Activated T-cell treated with anti-CD3 and anti-CD28 coated beads, Interleukin-2, amount 50 U/mL, for 48 hours (primary cell): ENCODE results near the gene CD300LD.
"Not testable (repeated sequence)": the region's sequence is repeated elsewhere in the genome, so short reads cannot be mapped to it uniquely, and the experiment has no call there.

ENCODE experiments used
- DNase-seq, 2 experiments: peaks; one replicate each; pipeline ENCODE4 v3.0.0-alpha.2; 2020

CD300LD gene

GRCh38 chr17:74569020-74570003 lies 22.8 kb downstream of the CD300LD start:
- peak; percentile 54 for DNase-seq

- no peak for DNase-seq
These were observed 23.8 kb downstream of the CD300LD start for GRCh38 chr17:74568106-74568873.

GRCh38 chr17:74567397-74567796 lies 24.7 kb downstream of the CD300LD start, which contains the start of gene CD300H:
CD300H (minus strand) TSS chr17:74567509.
- DNase-seq: no peak

- DNase-seq: peak; percentile 54 to 58
These were observed 25.8 kb downstream of the CD300LD start for GRCh38 chr17:74566132-74566753.

GRCh38 chr17:74565126-74565525 lies 27.0 kb downstream of the CD300LD start:
- no peak for DNase-seq

GRCh38 chr17:74563358-74563757 lies 28.7 kb downstream of the CD300LD start:
- DNase-seq: no peak

GRCh38 chr17:74561586-74561985 lies 30.5 kb downstream of the CD300LD start:
- no peak for DNase-seq

GRCh38 chr17:74558882-74559519 lies 33.1 kb downstream of the CD300LD start:
- no peak for DNase-seq

GRCh38 chr17:74558402-74558801 lies 33.7 kb downstream of the CD300LD start:
- not testable (repeated sequence) for DNase-seq

- no peak for DNase-seq
These were observed 36.6 kb downstream of the CD300LD start for GRCh38 chr17:74555427-74555940.

GRCh38 chr17:74554909-74555308 lies 37.2 kb downstream of the CD300LD start:
- no peak for DNase-seq

GRCh38 chr17:74552037-74552436 lies 40.0 kb downstream of the CD300LD start:
- DNase-seq: no peak

GRCh38 chr17:74550602-74551001 lies 41.5 kb downstream of the CD300LD start:
- no peak for DNase-seq

GRCh38 chr17:74549343-74549742 lies 42.7 kb downstream of the CD300LD start:
- no peak for DNase-seq

GRCh38 chr17:74547736-74548135 lies 44.3 kb downstream of the CD300LD start:
- peak; percentile 33 to 35 for DNase-seq

- no peak for DNase-seq
These were observed 44.8 kb downstream of the CD300LD start for GRCh38 chr17:74547264-74547663.

- DNase-seq: no peak
These were observed 45.5 kb downstream of the CD300LD start for GRCh38 chr17:74546586-74546985.

GRCh38 chr17:74545843-74546230 lies 46.2 kb downstream of the CD300LD start, which contains the start of gene CD300C:
CD300C (minus strand) TSS chr17:74546115; CDS start chr17:74545782, 333 bp downstream.
- DNase-seq: no peak

- DNase-seq: no peak
These were observed 46.9 kb downstream of the CD300LD start for GRCh38 chr17:74544991-74545842.

- DNase-seq: no peak
These were observed 48.0 kb downstream of the CD300LD start for GRCh38 chr17:74543891-74544760.
